ENCODE results near the gene SLIT1.

SLIT1 gene

GRCh38 chr10:97003804-97004201 is 182.0 kb downstream of the SLIT1 start:
- Histone ChIP-seq H3K4me3 (ENCODE audit: low read depth in 1 of 2, low read length in 1 of 2) (no peak overlapping the region), H3K9me3 (peaks cover 7% of the 10 kb centered on the region), H3K27ac (no peak overlapping the region), H3K27me3 (no peaks in the 10 kb centered on the region), H3K36me3 (no peaks in the 10 kb centered on the region), H3K4me1 (ENCODE audit: control insufficient read depth in 1 of 2, insufficient read depth in 1 of 2, low read depth in 1 of 2, low read length in 1 of 2) (no peaks in the 10 kb centered on the region)
- TF ChIP-seq CTCF (IDR thresholded peaks at IDR 0.05) = no peak

- H3K27me3 ChIP-seq = no peaks in the 10 kb centered on the region
- no peak overlapping the region for H3K4me3 ChIP-seq (ENCODE audit: low read depth in 1 of 2, low read length in 1 of 2)
- H3K9me3 ChIP-seq = peaks cover 7% of the 10 kb centered on the region
- TF ChIP-seq CTCF (IDR thresholded peaks at IDR 0.05) = no peak
- no peaks in the 10 kb centered on the region for H3K36me3 ChIP-seq
- H3K4me1 ChIP-seq (ENCODE audit: control insufficient read depth in 1 of 2, insufficient read depth in 1 of 2, low read depth in 1 of 2, low read length in 1 of 2) = no peaks in the 10 kb centered on the region
- H3K27ac ChIP-seq = no peak overlapping the region
Observed at GRCh38 chr10:97003151-97003803, 182.5 kb downstream of the SLIT1 start.

GRCh38 chr10:97002670-97003069 is 183.1 kb downstream of the SLIT1 start:
- Histone ChIP-seq H3K9me3 (peaks cover 2% of the 10 kb centered on the region), H3K4me1 (ENCODE audit: control insufficient read depth in 1 of 2, insufficient read depth in 1 of 2, low read depth in 1 of 2, low read length in 1 of 2) (no peaks in the 10 kb centered on the region), H3K27ac (no peak overlapping the region), H3K36me3 (no peaks in the 10 kb centered on the region), H3K27me3 (no peaks in the 10 kb centered on the region), H3K4me3 (ENCODE audit: low read depth in 1 of 2, low read length in 1 of 2) (no peak overlapping the region)
- TF ChIP-seq CTCF (IDR thresholded peaks at IDR 0.05) = no peak

- no peaks in the 10 kb centered on the region for H3K9me3 ChIP-seq
Observed at GRCh38 chr10:97001183-97001991, 184.4 kb downstream of the SLIT1 start.

More at GRCh38 chr10:97001183-97001991, 184.4 kb downstream of the SLIT1 start:
- H3K27me3 ChIP-seq = no peaks in the 10 kb centered on the region
- H3K27ac ChIP-seq = no peak overlapping the region
- no peaks in the 10 kb centered on the region for H3K4me1 ChIP-seq (ENCODE audit: control insufficient read depth in 1 of 2, insufficient read depth in 1 of 2, low read depth in 1 of 2, low read length in 1 of 2)
- no peak overlapping the region for H3K4me3 ChIP-seq (ENCODE audit: low read depth in 1 of 2, low read length in 1 of 2)
- H3K36me3 ChIP-seq = peaks cover under 1% of the 10 kb centered on the region
- TF ChIP-seq CTCF (IDR thresholded peaks at IDR 0.05) = no peak
